Smooth muscle cell (in vitro differentiated cells): ENCODE data around the gene RNF214. TPM values are rescaled to one million over a fixed set of nuclear protein-coding genes. Genes with fewer than 3 reads are reported as not detected.

Source experiments
- DNase-seq: peaks from one replicate; lab custom pipeline; 2025; ENCODE audit not compliant: unreplicated experiment; lab: John Stamatoyannopoulos, UW
- H2AFZ ChIP-seq: fragments of 200-600 bp; sonication (generic); 2 replicates; pipeline ENCODE4 v1.6.0; 2016; ENCODE audit warnings: antibody characterized with exemption, low read depth, mild to moderate bottlenecking
- H3F3A ChIP-seq: fragments of 200-600 bp; sonication (generic); 2 replicates; pipeline ENCODE4 v1.6.0; 2017; ENCODE audit warnings: antibody characterized with exemption, low read depth
- H3K27ac ChIP-seq: fragments of 200-600 bp; sonication (generic); 2 replicates; pipeline ENCODE4 v1.5.1; 2016; ENCODE audit warnings: low read depth, mild to moderate bottlenecking
- H3K27me3 ChIP-seq: fragments of 200-600 bp; sonication (generic); 2 replicates; pipeline ENCODE4 v1.6.1; 2016; ENCODE audit warnings: low read depth, mild to moderate bottlenecking
- H3K36me3 ChIP-seq: fragments of 200-600 bp; sonication (generic); 2 replicates; pipeline ENCODE4 v1.5.1; 2016; ENCODE audit warnings: low read depth
- H3K4me1 ChIP-seq: fragments of 200-600 bp; sonication (generic); 2 replicates; pipeline ENCODE4 v1.5.1; 2016; ENCODE audit warnings: low read depth
- H3K4me2 ChIP-seq: fragments of 200-600 bp; sonication (generic); 2 replicates; pipeline ENCODE4 v1.6.0; 2016; ENCODE audit warnings: mild to moderate bottlenecking
- H3K4me3 ChIP-seq: fragments of 200-600 bp; sonication (generic); 2 replicates; pipeline ENCODE4 v1.5.1; 2016; ENCODE audit warnings: mild to moderate bottlenecking
- H3K79me2 ChIP-seq: fragments of 200-600 bp; sonication (generic); 2 replicates; pipeline ENCODE4 v1.6.0; 2016; ENCODE audit warnings: low read depth, mild to moderate bottlenecking
- H3K9ac ChIP-seq: fragments of 200-600 bp; sonication (generic); 2 replicates; pipeline ENCODE4 v1.6.0; 2016; ENCODE audit warnings: low read depth
- H3K9me3 ChIP-seq: fragments of 200-600 bp; sonication (generic); replicated peaks from 2 replicates; pipeline ENCODE4 v1.5.1; 2016; ENCODE audit warnings: low read depth
- H4K20me1 ChIP-seq: fragments of 200-600 bp; sonication (generic); 2 replicates; pipeline ENCODE4 v1.6.0; 2016; ENCODE audit warnings: low read depth
- CTCF ChIP-seq: fragments of 200-600 bp; sonication (generic); IDR thresholded peaks from 2 replicates; pipeline ENCODE4 v1.5.1; 2017; ENCODE audit warnings: borderline replicate concordance, mild to moderate bottlenecking, antibody characterized with exemption; ENCODE audit not compliant: insufficient read depth, poor library complexity, severe bottlenecking
- WGBS: methylation state at CpG from one replicate; pipeline ENCODE4 v1.1.7; 2016; ENCODE audit warnings: low lambda C conversion rate; 5-methylcytosine and 5-hydroxymethylcytosine counted together
- polyA plus RNA-seq: library from polyadenylated mRNA; unstranded; fragments of >200 nt; fragmentation: Nextera tagmentation; extraction: Ambion mirVana; gene quantifications from 2 replicates; pipeline ENCODE4 v1.2.1, GENCODE V29; 2016
- total RNA-seq: library from RNA; depleted of rRNA; stranded (reverse); fragments of >200 nt; gene quantifications from 2 replicates; pipeline ENCODE4 v1.2.3, GENCODE V29; 2014

The RNF214 gene
- total and polyA plus RNA-seq, 2 experiments from 2014 or later: 10.9 to 15.8 TPM

DNA sequence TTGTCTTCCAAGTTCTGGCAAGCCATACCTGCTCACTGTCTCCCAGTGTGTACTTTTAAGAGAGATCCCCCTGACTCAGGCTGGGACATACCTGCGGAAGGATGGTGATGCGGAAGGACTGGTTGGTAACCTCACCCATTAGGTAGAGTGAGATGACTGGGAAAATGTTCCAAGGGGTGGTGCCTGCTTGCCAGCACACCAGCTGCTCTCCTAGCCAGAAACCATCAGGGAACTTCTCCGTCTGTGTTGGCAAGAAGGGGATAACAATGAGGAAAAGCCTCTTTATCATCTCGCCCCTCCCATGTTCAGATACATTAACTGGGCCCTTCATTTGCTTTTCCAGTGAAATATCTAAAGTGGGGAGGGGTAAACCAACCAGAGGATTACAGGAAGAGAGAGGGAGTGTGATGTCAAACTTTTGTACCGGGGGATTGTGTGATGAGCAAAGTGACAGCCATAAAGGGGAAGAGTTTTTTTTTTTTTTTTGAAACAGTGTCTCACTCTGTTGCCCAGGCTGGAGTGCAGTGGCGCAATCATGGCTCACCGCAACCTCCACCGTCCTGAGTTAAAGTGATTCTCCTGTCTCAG is 58.4 kb downstream of the RNF214 start, which contains the start of gene BACE1-AS:
TSS of gene BACE1-AS (plus strand) at position 538 of the 588 bp plus-strand sequence.
- no peaks in the 10 kb centered on the region for H3K4me1 ChIP-seq
- H3K27me3 ChIP-seq: no peaks in the 10 kb centered on the region
- H3K4me3 ChIP-seq: no peak within 1 kb of the TSS
- H4K20me1 ChIP-seq: no peaks in the 10 kb centered on the region
- 97% methylated on average over 8 of the region's 8 CpGs for whole genome bisulfite sequencing
- no peak within 1 kb of the TSS for H3K4me2 ChIP-seq
- H3F3A ChIP-seq: no peaks in the 10 kb centered on the region
- peaks cover 8% of the 10 kb centered on the region for H3K36me3 ChIP-seq
- no peak for TF ChIP-seq CTCF
- H3K9me3 ChIP-seq: no peaks in the 10 kb centered on the region
- H3K27ac ChIP-seq: no peak within 1 kb of the TSS
- DNase-seq: no peak
- H3K79me2 ChIP-seq: no peaks in the 10 kb centered on the region
- no peak within 1 kb of the TSS for H3K9ac ChIP-seq
- H2AFZ ChIP-seq: no peak within 1 kb of the TSS

- Histone ChIP-seq H3K9ac (no peak overlapping the region), H3K4me1 (no peaks in the 10 kb centered on the region), H3F3A (no peaks in the 10 kb centered on the region), H3K27me3 (no peaks in the 10 kb centered on the region), H3K4me2 (no peak overlapping the region), H3K79me2 (no peaks in the 10 kb centered on the region), H3K27ac (no peak overlapping the region), H2AFZ (no peak overlapping the region), H3K4me3 (no peak overlapping the region), H3K36me3 (peaks cover 8% of the 10 kb centered on the region), H3K9me3 (no peaks in the 10 kb centered on the region), H4K20me1 (no peaks in the 10 kb centered on the region)
- DNase-seq: no peak
- TF ChIP-seq CTCF: no peak
- 86% methylated on average over 2 of the region's 2 CpGs for WGBS
Observed at GRCh38 chr11:117292616-117293015, 60.1 kb downstream of the RNF214 start.

- H4K20me1 ChIP-seq: peaks cover 11% of the 10 kb centered on the region
- no peaks in the 10 kb centered on the region for H3K9me3 ChIP-seq
- no peak overlapping the region for H3K9ac ChIP-seq
- H3K27ac ChIP-seq: no peak overlapping the region
- TF ChIP-seq CTCF: no peak
- no peak overlapping the region for H3K4me3 ChIP-seq
- H3F3A ChIP-seq: no peaks in the 10 kb centered on the region
- no peak overlapping the region for H3K4me2 ChIP-seq
- WGBS: 88% methylated on average over 9 of the region's 9 CpGs
- H3K27me3 ChIP-seq: no peaks in the 10 kb centered on the region
- no peak overlapping the region for H2AFZ ChIP-seq
- peaks cover 16% of the 10 kb centered on the region for H3K4me1 ChIP-seq
- DNase-seq: no peak
- no peaks in the 10 kb centered on the region for H3K79me2 ChIP-seq
- no peaks in the 10 kb centered on the region for H3K36me3 ChIP-seq
Observed at GRCh38 chr11:117295438-117296137, 63.1 kb downstream of the RNF214 start.
